Stimulated activated CD4-positive, alpha-beta T cell treated with anti-CD3 and anti-CD28 coated beads, Interleukin-15, amount 100 ng/mL, for 48 hours (primary cell): ENCODE results near the gene FGD5.
A peak's percentile ranks its signal among the peaks of the same experiment; 100 is the strongest.

ENCODE experiments used
- DNase-seq, 2 donors: peaks; one replicate each; pipeline ENCODE4 v3.0.0-alpha.2; 2020; ENCODE audit warnings: low read depth in 2 of 2

FGD5 gene

DNA sequence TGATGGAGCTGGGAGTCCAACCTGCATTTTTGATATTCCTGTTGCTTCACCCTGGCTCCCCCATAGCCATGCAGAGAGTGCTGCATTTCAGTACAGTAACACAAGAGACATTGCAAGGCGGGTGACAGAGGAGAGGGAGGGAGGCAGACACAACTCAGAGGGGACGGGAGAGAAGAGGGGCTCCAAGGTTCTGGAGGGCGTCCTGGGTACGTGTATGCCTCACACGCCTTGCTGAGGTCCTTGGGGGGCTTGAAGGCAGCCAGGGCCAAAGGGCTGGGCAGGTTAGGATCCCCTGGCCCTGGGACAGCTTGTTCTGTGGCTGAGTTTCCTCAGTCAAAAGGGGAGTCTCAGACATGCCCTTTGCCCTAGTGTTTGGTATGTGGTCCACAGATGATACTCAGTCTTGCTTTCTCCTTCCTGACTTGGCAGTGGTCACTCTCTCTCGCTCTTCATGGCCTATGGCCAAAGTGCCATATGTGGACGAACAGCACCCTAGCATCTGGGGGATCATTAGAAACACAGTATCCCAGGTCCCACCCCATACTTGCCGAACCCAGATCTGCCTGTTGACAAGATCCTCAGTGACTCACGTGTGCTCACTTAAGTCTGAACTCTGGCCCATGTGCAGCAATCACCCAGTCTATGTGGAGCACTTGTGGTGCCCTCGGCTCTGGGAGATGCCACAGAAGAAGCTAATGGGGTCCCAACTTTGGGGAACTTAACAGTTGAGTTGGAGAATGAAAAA, 52.9 kb downstream of the FGD5 start:
- DNase-seq = no peak

GRCh38 chr3:14872706-14873105, 53.9 kb downstream of the FGD5 start:
- DNase-seq = no peak

DNA sequence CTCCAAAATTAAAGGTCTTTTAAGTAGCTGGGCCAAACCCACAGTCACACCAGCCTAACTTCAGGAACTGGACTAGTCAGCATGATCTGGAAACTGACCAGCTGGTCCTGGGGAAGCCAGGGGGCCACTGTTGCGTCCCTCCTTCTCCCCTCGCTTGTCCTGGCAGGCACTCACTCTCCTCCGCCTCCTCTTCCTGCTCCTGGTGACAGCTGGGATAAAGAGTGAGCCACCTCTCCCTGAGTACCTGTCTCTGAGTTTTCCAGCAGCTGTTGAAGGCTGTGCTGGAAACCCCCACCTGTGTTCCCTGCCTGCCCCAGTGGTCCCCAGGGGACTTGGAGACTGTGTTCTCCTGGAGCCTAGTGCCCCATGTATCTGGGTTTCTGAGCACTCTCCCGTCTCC, 56.0 kb downstream of the FGD5 start:
- DNase-seq = no peak

DNA sequence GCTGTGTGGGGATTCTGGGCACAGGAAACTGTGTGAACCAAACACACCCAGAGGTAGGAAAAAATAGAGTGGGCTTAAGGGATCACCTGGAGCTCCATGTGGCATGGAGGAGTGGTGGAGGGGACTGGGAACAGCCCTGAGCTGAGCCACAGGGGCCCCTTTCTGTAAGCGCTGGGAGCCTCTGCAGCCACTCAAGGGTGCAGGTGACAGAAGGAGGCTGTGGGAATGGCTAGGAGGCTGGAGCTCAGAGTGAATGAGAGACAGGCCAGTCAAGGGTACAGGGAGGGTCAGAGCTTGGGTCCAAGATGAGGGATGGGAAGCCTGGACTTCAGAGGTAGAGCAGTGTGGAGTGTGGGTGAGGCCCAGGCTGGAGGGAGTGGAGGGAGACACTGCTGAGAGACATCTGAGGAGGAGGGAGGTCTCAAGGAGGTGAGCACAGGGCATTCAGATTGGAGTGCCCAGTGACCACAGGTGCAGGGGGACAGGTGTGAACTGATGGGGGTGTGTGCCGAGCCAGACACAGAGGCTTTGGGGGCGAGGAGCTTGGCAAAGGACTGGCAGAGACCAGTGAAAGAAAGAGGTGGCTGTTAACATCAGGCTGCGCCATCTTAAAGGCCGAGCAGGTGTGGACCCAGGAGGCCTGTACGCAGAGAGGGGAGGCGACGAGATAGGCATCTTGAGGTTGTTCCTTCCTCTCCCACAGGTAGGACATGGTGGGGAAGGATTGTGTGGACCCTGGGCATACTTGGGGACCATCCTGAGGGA, 56.8 kb downstream of the FGD5 start:
- DNase-seq = no peak

DNA sequence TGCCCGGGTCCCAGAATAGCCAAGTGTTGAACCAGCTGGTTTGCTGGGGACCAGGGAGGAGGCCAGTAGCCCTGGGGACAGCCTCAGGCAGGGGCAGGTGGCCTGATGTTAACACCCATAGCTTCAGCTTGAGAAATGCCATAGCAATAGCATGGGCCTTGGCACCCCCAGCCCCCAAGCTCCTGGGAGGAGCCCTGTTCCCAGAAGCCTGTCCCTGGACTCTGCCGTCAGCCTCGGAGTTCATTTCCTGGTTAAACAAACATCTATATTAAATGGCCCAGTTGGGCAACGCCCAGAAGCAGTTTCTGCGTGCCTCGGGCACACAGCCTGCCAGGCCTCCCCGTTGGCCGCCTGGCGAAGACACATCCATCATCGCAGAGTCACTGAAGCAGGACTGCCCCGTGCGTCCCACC, 58.2 kb downstream of the FGD5 start:
- no peak for DNase-seq

GRCh38 chr3:14877469-14877868, 58.7 kb downstream of the FGD5 start:
- DNase-seq = no peak

- peak in 1 of 2 donors; percentile 9 for DNase-seq
Observed at GRCh38 chr3:14879211-14879874, 60.6 kb downstream of the FGD5 start.

DNA sequence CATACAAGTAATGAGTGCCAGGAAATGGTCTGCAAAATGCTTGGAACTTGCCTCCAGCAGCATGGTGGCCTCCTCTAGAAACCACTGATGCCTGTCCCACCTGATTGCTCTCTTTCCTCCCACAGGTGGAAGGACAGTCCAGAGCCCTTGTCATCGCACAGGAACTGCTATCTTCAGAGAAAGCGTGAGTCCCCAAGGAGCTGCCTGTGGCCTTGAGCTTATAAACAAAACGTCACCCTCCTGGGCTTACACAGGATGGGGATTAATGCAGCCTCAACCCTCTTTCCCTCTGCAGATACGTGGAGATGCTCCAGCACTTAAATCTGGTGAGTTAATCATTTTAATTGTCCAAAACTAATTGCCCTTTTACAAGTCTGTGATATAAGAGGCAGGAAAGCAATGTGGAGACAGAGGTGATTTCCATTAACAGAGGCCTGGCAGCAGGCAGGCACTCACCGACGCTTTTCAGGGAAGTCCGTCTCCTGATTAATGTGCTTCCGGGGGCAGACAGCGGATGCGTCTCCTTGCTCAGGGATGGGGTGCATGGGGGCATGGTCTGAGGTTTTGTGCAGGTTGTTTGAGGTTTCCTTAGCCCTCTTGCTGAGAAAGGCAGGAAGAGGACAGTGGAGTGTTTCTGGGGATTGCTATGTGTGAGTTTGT, 61.8 kb downstream of the FGD5 start:
- DNase-seq = no peak

GRCh38 chr3:14883226-14883625, 64.5 kb downstream of the FGD5 start:
- no peak for DNase-seq

DNA sequence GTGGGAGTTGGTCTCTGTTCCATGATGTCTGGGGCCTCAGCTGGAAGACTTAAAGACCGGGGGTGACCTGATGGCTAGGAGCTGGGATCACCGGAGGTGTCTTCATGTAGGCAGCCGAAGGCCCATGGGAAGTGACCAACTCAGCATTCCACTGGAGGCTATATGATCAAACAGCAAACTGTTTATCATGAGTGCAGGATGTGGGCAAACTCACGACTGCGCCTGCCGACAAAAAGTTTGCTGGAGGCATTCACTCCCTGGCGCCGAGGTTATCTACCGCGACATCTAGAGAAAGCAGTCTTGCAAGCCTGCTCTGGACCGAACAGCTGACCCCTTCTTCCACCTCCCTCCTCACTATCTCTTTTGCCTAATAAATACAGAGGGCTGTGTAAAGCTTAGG, 65.9 kb downstream of the FGD5 start:
- no peak for DNase-seq

DNA sequence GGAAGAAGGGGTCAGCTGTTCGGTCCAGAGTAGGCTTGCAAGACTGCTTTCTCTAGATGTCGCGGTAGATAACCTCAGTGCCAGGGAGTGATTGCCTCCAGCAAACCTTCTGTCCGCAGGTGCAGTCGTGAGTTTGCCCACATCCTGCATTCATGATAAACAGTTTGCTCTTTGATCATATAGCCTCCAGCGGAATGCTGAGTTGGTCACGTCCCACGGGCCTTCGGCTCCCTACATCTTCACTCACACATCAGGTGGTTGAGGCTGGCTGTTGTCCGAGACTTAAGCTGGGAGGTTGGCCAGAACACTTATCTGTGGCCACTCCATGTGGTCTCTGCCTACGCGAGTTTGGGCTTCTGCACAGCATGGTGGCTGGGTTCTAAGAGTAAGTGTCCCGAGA, 66.5 kb downstream of the FGD5 start:
- no peak for DNase-seq

GRCh38 chr3:14886101-14886500, 67.3 kb downstream of the FGD5 start:
- no peak for DNase-seq

DNA sequence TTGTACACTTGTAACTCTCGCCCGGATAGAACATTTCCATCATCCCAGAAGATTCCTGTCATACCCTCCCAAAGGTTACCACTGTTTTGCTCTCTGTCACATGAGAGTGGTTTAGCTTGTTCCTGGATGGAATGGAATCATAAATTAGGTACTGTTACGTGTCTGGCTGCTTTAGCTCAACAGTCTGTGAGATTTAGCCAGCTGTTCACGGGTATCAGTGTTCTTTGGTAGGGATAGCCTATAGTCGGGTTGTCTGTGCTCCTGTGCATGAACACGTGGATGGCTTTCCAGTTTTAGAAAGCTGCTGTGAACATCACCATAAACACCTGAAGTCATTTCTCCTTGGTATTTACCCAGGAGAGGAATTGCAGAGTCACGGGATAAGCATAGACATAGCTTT, 70.4 kb downstream of the FGD5 start:
- DNase-seq = no peak

DNA sequence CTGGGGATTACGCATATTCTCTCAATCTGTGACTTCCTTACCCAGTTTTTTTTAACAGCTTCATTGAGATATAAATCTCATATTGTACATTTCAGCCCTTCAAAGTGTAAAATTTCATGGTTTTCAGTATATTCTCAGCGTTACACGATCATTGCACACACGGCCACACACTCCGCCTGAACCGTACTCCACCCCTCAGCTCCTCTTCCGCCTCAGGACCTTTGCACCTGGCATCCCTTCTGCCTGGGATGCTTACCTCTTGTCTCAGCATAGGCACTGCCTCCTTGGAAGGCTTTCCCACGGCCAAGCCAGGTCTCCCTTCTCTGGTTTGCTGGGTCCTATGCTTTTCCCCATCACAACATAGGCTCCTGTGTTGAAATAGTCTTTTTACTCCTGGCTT, 71.2 kb downstream of the FGD5 start:
- DNase-seq = no peak

GRCh38 chr3:14890476-14890875, 71.7 kb downstream of the FGD5 start:
- DNase-seq = no peak

- no peak for DNase-seq
Observed at GRCh38 chr3:14891135-14892132, 72.7 kb downstream of the FGD5 start.

GRCh38 chr3:14892226-14892625, 73.5 kb downstream of the FGD5 start:
- DNase-seq = no peak

- DNase-seq = no peak
Observed at GRCh38 chr3:14894085-14894484, 75.3 kb downstream of the FGD5 start.

GRCh38 chr3:14897266-14897665, 78.5 kb downstream of the FGD5 start:
- no peak for DNase-seq

- no peak for DNase-seq
Observed at GRCh38 chr3:14898929-14899328, 80.2 kb downstream of the FGD5 start.

- DNase-seq = no peak
Observed at GRCh38 chr3:14899993-14900618, 81.3 kb downstream of the FGD5 start.
